Stimulated activated CD4-positive, alpha-beta T cell treated with anti-CD3 and anti-CD28 coated beads, Interleukin-1b, Interleukin-23, amount 100 ng/mL, for 48 hours (primary cell): Measurements from ENCODE around the gene UBA52.

Experiments used
- DNase-seq: peaks from one replicate; pipeline ENCODE4 v3.0.0-alpha.2; 2020

Gene UBA52

DNA sequence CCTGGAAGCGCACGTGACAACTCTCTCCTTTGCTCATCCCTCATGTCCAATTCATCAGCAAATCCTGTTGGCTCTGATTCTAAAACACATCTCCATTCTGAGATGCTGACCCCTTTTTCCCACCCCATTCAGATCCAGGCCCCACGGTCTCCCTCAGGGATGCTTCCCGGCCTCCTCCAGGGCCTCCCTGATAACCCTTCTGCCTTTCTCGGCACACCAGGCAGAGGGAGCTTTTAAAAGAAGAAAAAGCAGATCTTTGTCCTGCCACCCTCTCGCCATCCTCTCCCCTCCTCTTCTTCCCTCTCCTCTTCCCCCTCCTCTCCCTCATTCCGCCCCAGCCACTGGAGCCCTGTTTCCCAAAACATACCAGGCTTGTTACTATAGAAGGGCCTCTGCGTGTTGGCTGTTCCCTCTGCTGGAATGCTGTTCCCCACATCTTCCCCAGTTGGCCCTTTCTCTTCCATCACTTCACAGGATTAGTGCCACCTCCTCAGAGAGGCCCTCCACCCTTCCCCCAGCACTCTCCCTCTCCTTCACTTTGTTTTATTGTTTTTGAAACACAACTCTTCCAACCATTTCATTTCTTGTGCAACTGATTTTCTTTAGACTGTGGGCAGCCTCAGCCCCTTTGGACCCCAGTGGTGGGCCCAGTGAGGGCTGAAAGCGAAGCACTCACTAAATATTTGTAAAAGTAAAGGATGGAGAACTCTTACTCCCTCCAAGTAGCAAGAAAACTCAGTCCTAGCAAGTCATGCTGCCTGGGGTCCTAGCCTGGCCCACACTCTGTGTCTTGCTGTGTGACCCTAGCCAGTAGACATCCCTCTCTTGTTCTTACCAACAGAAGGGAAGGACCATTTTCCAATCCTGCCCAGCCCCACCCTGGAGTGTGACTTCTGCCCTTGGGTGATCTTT is 37.4 kb downstream of the UBA52 start:
- DNase-seq = no peak

GRCh38 chr19:18609717-18610051 is 38.0 kb downstream of the UBA52 start:
- no peak for DNase-seq

DNA sequence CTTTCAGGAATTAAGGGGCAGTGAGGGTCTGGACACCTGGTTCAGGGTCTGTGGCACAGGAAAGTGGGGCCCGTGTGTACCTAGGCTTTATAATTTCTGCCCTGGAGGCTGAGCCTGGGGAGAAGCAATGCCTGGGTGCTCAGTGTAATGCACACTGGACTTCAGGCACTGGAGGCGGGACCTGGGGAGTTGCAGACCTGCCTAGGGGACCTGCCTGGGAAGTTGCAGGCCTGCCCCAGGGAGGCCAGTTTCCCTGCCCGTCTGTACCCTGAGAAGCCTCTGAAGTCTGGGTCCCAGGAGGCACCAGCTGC is 38.5 kb downstream of the UBA52 start:
- DNase-seq = no peak

- no peak for DNase-seq
These were observed 39.1 kb downstream of the UBA52 start for GRCh38 chr19:18610556-18611326.

DNA sequence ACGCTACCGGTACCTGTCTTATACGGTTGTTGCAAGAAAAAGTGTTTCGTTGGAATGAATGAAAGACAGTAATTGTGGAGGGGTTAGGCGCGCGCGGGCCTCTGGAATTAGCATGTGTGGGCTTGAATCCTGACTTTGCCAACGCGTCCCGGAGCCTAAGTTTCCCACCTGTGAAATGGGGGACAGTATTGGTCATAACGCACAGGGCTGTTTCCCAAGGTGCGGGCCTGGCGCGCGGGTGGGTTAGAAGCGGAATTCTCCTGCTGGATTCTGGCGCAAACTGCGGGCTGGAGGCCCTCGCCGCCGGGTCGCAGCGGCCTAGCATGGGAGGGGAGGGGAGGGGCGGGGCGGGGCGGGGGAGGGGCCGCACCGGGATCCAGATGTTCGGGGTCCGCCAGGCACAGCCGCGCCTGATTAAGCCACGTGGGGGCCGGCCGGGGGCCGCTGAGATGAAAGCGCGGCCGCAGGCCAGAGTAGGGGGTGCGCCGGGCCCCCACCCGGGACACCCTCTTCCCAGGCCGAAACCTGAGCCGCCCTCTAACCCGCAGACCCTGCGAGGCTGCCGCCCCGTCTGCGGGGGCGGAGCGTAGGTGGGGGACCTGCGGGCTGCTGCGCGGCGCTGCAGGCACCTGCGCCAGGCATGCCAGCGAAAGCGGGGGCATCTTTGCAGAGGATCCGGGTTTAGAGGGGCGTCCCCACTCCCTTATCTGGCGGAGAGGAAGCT is 39.8 kb downstream of the UBA52 start:
- DNase-seq = no peak

DNA sequence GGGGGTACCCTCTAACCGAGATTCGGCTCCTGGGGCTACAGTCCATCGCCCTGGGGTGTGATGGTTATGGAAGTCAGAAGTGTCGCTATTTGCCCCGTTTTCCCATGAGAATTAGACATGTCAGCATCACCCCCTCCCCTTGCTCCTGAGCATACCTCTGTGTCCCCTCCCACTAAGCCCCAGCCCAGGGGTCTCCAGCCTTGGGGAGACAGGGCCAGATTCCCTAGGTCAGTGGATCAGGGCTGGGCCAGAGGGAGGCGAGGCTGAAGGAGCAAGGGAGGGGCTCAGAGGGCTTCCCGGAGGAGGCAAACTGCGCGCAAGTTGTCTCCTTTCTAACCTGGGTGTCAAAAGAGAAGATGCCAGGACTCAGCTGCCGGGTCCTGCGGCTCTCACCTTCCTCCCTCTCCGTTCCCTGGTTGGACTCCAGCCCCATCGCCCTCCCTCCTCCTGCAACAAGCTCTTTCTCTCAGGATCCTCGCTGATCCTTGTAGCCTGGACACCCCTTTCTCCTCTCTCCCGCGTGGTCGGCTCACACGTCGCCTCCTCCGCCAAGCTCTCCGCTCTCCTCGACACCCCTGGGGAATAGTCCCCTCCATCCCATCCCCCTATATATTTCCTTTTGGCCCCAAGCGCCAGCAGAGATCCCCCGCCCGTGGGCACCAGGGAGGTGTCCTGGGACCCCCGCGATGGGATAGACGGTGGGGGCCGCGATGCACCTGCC is 40.6 kb downstream of the UBA52 start:
- no peak for DNase-seq

DNA sequence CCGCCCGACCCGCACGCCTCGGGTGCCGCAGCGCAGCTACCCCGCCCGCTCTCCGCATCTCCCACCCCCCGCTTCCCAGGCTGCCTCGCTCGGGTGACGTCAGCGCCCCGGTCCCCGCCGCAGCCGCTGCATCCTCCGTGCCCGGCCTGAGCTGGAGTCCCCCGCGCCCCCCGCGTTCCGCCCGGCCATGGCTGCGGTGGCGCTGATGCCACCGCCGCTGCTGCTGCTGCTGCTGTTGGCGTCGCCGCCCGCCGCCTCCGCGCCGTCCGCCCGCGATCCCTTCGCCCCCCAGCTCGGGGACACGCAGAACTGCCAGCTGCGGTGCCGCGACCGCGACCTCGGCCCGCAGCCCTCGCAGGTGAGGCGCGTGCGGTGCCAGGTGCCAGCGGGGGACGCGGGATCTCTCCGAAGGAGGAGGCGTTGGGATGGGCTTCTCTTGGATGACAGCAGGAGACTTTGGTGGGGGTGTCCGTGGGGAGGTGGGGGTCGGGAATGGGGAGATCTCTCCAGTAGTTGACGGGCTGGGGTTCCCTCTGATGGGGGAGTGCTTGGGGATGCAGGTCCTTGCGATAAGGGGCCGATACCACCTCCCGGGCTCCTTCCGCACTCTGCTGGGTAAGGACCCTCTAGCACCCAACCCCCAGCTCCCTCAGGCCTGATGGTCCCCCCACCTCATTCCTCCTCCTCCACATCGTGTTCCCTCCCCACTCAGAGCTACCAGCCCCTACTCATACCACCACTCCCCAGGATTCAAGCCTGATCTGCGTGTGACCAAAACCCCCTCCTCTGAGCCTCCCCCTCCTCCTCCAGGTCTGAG is 41.3 kb downstream of the UBA52 start, which contains the start of gene TMEM59L:
Gene TMEM59L, plus strand, starts transcription at position 99 of the 817 bp plus-strand sequence. Its CDS starts 89 bp downstream, at position 188.
- DNase-seq = no peak

GRCh38 chr19:18613589-18614234 is 42.1 kb downstream of the UBA52 start:
- no peak for DNase-seq

DNA sequence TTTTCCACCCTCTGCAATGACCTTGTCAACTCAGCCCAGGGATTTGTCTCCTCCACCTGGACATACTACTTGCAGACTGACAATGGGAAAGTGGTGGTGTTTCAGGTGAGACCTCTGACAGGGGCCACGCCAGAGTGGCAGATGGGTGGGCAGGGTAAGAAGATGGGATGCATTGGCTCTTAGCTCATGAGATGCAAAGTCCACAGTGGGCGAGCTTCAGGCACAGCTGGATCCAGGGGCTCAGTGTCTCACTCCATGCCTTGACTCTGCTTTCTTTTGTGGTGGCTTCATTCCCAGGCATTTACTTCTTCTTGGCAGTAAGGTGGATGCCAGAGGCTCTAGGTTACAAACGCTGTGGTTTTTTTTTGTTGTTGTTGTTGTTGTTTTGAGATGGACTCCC is 44.4 kb downstream of the UBA52 start:
- DNase-seq = no peak

GRCh38 chr19:18617562-18617961 is 45.9 kb downstream of the UBA52 start:
- no peak for DNase-seq

DNA sequence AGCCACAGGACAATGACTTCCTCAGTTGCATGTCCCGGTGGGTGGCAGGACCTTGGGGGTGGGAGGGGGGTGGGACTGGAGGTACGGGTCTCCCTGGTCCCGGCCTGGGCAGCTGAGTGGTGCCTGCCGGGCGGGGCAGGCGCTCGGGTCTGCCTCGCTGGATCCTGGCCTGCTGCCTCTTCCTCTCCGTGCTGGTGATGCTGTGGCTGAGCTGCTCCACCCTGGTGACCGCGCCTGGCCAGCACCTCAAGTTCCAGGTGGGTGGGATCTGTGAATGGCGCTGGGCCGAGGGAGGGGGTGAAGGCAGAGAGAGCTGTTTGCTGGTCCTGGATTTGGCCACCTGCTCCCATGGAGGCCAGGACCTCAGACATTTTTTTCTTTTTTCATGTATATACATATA is 46.6 kb downstream of the UBA52 start:
- DNase-seq = no peak

DNA sequence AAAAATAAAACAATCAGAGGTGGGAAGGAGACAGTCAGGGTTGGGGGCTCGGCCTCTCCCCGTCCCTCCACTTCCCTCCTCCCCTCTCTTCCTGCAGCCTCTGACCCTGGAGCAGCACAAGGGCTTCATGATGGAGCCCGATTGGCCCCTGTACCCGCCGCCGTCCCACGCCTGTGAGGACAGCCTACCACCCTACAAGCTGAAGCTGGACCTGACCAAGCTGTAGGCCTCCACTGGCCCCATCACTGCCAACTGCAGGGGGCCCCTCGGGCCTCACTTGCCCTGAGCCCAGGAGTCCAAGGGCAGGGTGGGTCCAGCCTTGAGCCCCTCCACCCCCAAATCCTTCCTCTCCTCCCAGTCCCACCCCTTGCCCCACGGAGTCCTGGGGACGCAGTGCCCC is 48.7 kb downstream of the UBA52 start:
- DNase-seq = no peak

DNA sequence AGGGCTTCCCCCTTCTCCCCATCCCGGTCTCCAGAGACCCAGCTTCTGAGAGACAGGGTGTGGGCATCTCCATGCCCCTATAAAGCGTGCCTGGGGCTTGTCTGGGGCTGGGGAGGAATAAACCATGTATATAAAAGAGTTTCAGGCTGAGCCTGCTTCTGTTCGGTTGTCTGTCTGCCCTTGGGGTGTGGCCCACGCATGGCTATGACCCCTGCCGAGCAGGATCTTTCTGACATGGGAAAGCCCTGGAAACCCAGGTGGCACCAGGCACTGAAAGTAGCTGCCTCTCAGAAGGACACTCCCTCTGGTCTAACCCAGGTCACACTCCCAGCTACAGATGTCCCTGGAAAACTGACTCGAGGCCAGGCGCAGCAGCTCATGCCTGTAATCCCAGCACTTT is 49.2 kb downstream of the UBA52 start:
- no peak for DNase-seq

DNA sequence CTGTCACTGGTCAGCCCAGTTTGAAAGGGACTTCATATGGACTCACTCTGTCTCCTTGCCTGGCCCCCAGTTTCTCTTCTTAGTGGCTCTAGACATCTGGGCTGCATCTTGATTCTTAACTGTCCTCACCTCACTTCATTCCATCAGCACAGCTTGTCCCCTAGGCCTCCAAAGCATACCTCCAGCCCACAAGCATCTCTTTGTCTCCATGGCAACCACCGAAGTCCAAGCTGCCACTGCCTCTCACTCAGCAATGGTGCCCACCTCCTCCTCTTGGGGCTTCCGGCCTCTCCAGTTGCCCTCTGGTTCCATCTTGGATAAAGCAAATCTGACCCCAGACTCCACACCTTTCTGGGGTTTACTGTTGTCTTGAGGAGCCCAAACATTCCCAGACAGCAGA is 55.2 kb downstream of the UBA52 start:
- no peak for DNase-seq
